Activated naive CD8-positive, alpha-beta T cell treated with anti-CD3 and anti-CD28 coated beads, Interleukin-2, amount 50 U/mL, for 24 hours (primary cell): Measurements from ENCODE around the gene TRMT10C.
"Not testable (repeated sequence)": the region's sequence is repeated elsewhere in the genome, so short reads cannot be mapped to it uniquely, and the experiment has no call there.

ENCODE experiments used
- ATAC-seq: fragments of 150-1000 bp; cut with Tn5 transposase; one replicate; pipeline ENCODE4 v1.10.0; 2021
- DNase-seq: peaks from one replicate; pipeline ENCODE4 v3.0.0; 2021
- H3K27ac Mint-ChIP-seq: one replicate; pipeline ENCODE4 v1.8.0; 2021; ENCODE audit warnings: mild to moderate bottlenecking, mixed read lengths
- H3K27me3 Mint-ChIP-seq: one replicate; pipeline ENCODE4 v1.8.0; 2021; ENCODE audit warnings: mixed read lengths
- H3K36me3 Mint-ChIP-seq: one replicate; pipeline ENCODE4 v1.8.0; 2021; ENCODE audit warnings: low read depth, mixed read lengths
- H3K4me1 Mint-ChIP-seq: one replicate; pipeline ENCODE4 v1.8.0; 2021; ENCODE audit warnings: mixed read lengths
- H3K4me3 Mint-ChIP-seq: one replicate; pipeline ENCODE4 v1.8.0; 2021; ENCODE audit warnings: mild to moderate bottlenecking, moderate library complexity, mixed read lengths
- H3K9me3 Mint-ChIP-seq: one replicate; pipeline ENCODE4 v1.8.0; 2021; ENCODE audit warnings: mixed read lengths

The TRMT10C gene

GRCh38 chr3:101533603-101533968 lies 28.1 kb upstream of the TRMT10C start:
- ATAC-seq (no peak), DNase-seq (no peak)
- peaks cover 4% of the 10 kb centered on the region for H3K9me3 Mint-ChIP-seq
- no peaks in the 10 kb centered on the region for H3K36me3 Mint-ChIP-seq
- H3K27me3 Mint-ChIP-seq: no peaks in the 10 kb centered on the region
- no peak overlapping the region for H3K4me3 Mint-ChIP-seq
- H3K4me1 Mint-ChIP-seq: peaks cover 30% of the 10 kb centered on the region
- no peak overlapping the region for H3K27ac Mint-ChIP-seq

- Mint-ChIP-seq H3K9me3 (peaks cover 8% of the 10 kb centered on the region), H3K27ac (no peak overlapping the region), H3K27me3 (no peaks in the 10 kb centered on the region), H3K4me3 (no peak overlapping the region), H3K4me1 (peaks cover 27% of the 10 kb centered on the region), H3K36me3 (peaks cover 2% of the 10 kb centered on the region)
- ATAC-seq (no peak), DNase-seq (no peak)
Measured at GRCh38 chr3:101535221-101535620, 26.4 kb upstream of the TRMT10C start.

GRCh38 chr3:101536266-101536665 lies 25.4 kb upstream of the TRMT10C start:
- Mint-ChIP-seq H3K4me1 (peaks cover 16% of the 10 kb centered on the region), H3K27me3 (no peaks in the 10 kb centered on the region), H3K36me3 (peaks cover 2% of the 10 kb centered on the region), H3K4me3 (no peak overlapping the region), H3K27ac (no peak overlapping the region), H3K9me3 (peaks cover 8% of the 10 kb centered on the region)
- no peak for DNase-seq
- ATAC-seq: no peak

GRCh38 chr3:101536955-101537354 lies 24.7 kb upstream of the TRMT10C start:
- H3K4me1 Mint-ChIP-seq, ATAC-seq, H3K9me3 Mint-ChIP-seq, H3K36me3 Mint-ChIP-seq, H3K27ac Mint-ChIP-seq, H3K27me3 Mint-ChIP-seq, DNase-seq, H3K4me3 Mint-ChIP-seq: not testable (repeated sequence)

- peaks cover 24% of the 10 kb centered on the region for H3K4me1 Mint-ChIP-seq
- H3K36me3 Mint-ChIP-seq: peaks cover 5% of the 10 kb centered on the region
- ATAC-seq (no peak), DNase-seq (no peak)
- no peak overlapping the region for H3K4me3 Mint-ChIP-seq
- H3K27me3 Mint-ChIP-seq: no peaks in the 10 kb centered on the region
- peaks cover 8% of the 10 kb centered on the region for H3K9me3 Mint-ChIP-seq
- H3K27ac Mint-ChIP-seq: no peak overlapping the region
Measured at GRCh38 chr3:101542957-101543356, 18.7 kb upstream of the TRMT10C start.

GRCh38 chr3:101544161-101544850 lies 17.4 kb upstream of the TRMT10C start:
- Mint-ChIP-seq H3K9me3 (peaks cover 4% of the 10 kb centered on the region), H3K27me3 (no peaks in the 10 kb centered on the region), H3K36me3 (peaks cover 5% of the 10 kb centered on the region), H3K27ac (no peak overlapping the region), H3K4me3 (no peak overlapping the region), H3K4me1 (peaks cover 24% of the 10 kb centered on the region)
- ATAC-seq (peak; percentile 65), DNase-seq (no peak)

- no peak overlapping the region for H3K27ac Mint-ChIP-seq
- H3K27me3 Mint-ChIP-seq: no peaks in the 10 kb centered on the region
- no peaks in the 10 kb centered on the region for H3K36me3 Mint-ChIP-seq
- ATAC-seq (no peak), DNase-seq (no peak)
- no peak overlapping the region for H3K4me3 Mint-ChIP-seq
- peaks cover 8% of the 10 kb centered on the region for H3K4me1 Mint-ChIP-seq
- no peaks in the 10 kb centered on the region for H3K9me3 Mint-ChIP-seq
Measured at GRCh38 chr3:101548527-101549105, 13.1 kb upstream of the TRMT10C start.

GRCh38 chr3:101549473-101549872 lies 12.2 kb upstream of the TRMT10C start:
- Mint-ChIP-seq H3K4me1 (peaks cover under 1% of the 10 kb centered on the region), H3K4me3 (no peak overlapping the region), H3K36me3 (no peaks in the 10 kb centered on the region), H3K9me3 (no peaks in the 10 kb centered on the region), H3K27ac (no peak overlapping the region), H3K27me3 (peaks cover under 1% of the 10 kb centered on the region)
- no peak for DNase-seq
- no peak for ATAC-seq

GRCh38 chr3:101551359-101552081 lies 10.1 kb upstream of the TRMT10C start:
- ATAC-seq, H3K4me1 Mint-ChIP-seq, DNase-seq: not testable (repeated sequence)

GRCh38 chr3:101553381-101553780 lies 8.3 kb upstream of the TRMT10C start:
- ATAC-seq, DNase-seq, H3K9me3 Mint-ChIP-seq, H3K27ac Mint-ChIP-seq, H3K36me3 Mint-ChIP-seq, H3K4me3 Mint-ChIP-seq, H3K4me1 Mint-ChIP-seq, H3K27me3 Mint-ChIP-seq: not testable (repeated sequence)

More at GRCh38 chr3:101551359-101552081, 10.1 kb upstream of the TRMT10C start:
- H3K27ac Mint-ChIP-seq, H3K36me3 Mint-ChIP-seq, H3K27me3 Mint-ChIP-seq, H3K4me3 Mint-ChIP-seq, H3K9me3 Mint-ChIP-seq: not testable (repeated sequence)

GRCh38 chr3:101556064-101556463 lies 5.6 kb upstream of the TRMT10C start:
- Mint-ChIP-seq H3K4me3 (no peak overlapping the region), H3K9me3 (no peaks in the 10 kb centered on the region), H3K27ac (no peak overlapping the region), H3K4me1 (peaks cover 5% of the 10 kb centered on the region), H3K27me3 (peaks cover 7% of the 10 kb centered on the region), H3K36me3 (no peaks in the 10 kb centered on the region)
- ATAC-seq: no peak
- no peak for DNase-seq

- Mint-ChIP-seq H3K4me1 (peaks cover 84% of the 10 kb centered on the region), H3K27ac (peak overlapping the region; percentile 82), H3K36me3 (peaks cover 50% of the 10 kb centered on the region), H3K4me3 (peak overlapping the region; percentile 29), H3K27me3 (no peaks in the 10 kb centered on the region), H3K9me3 (no peaks in the 10 kb centered on the region)
- ATAC-seq (peak; percentile 89), DNase-seq (peak; percentile 30)
Measured at GRCh38 chr3:101567528-101568317, 6.1 kb downstream of the TRMT10C start.

- Mint-ChIP-seq H3K36me3 (peaks cover 31% of the 10 kb centered on the region), H3K27ac (peak overlapping the region; percentile 12), H3K4me3 (no peak overlapping the region), H3K27me3 (no peaks in the 10 kb centered on the region), H3K9me3 (no peaks in the 10 kb centered on the region), H3K4me1 (peaks cover 74% of the 10 kb centered on the region)
- ATAC-seq: no peak
- no peak for DNase-seq
Measured at GRCh38 chr3:101571028-101571895, 9.6 kb downstream of the TRMT10C start.
